Astrocyte (in vitro differentiated cells and primary cell): ENCODE data around the gene NET1. TPM values are rescaled to one million over a fixed set of nuclear protein-coding genes. Genes with fewer than 3 reads are reported as not detected.

Experiments used
- DNase-seq: peaks from one replicate; pipeline ENCODE4 v3.0.0-alpha.2; 2010; ENCODE audit warnings: low read depth
- FAIRE-seq: peaks from 2 replicates; lab custom pipeline; 2011; peaks lifted over from hg19 to GRCh38; lab: Jason Lieb, UNC
- H2AFZ ChIP-seq: 2 replicates; pipeline ENCODE4 v1.6.0; 2012; ENCODE audit warnings: low read depth, low read length, inconsistent platforms
- H3K27ac ChIP-seq: 2 replicates; pipeline ENCODE4 v1.5.1; 2011; ENCODE audit warnings: low read depth, low read length, inconsistent platforms
- H3K27me3 ChIP-seq: 2 replicates; pipeline ENCODE4 v1.6.0; 2011; ENCODE audit warnings: low read length, inconsistent platforms; ENCODE audit not compliant: insufficient read depth
- H3K36me3 ChIP-seq: 2 replicates; pipeline ENCODE4 v1.5.1; 2011; ENCODE audit warnings: low read length, inconsistent platforms; ENCODE audit not compliant: insufficient read depth
- H3K4me1 ChIP-seq: 2 replicates; pipeline ENCODE4 v1.5.1; 2011; ENCODE audit warnings: low read length, inconsistent platforms; ENCODE audit not compliant: insufficient read depth
- H3K4me2 ChIP-seq: 2 replicates; pipeline ENCODE4 v1.6.0; 2012; ENCODE audit warnings: low read length, inconsistent platforms
- H3K4me3 ChIP-seq: 2 replicates; pipeline ENCODE4 v1.5.1; 2011; ENCODE audit warnings: low read depth, mild to moderate bottlenecking, low read length, inconsistent platforms; ENCODE audit not compliant: insufficient read depth
- H3K79me2 ChIP-seq: 2 replicates; pipeline ENCODE4 v1.6.0; 2012; ENCODE audit warnings: mild to moderate bottlenecking, low read length, inconsistent platforms; ENCODE audit not compliant: insufficient read depth
- H3K9ac ChIP-seq: 2 replicates; pipeline ENCODE4 v1.6.0; 2012; ENCODE audit warnings: mild to moderate bottlenecking, low read length, inconsistent platforms
- H3K9me3 ChIP-seq: 2 replicates; pipeline ENCODE4 v1.5.1; 2012; ENCODE audit warnings: low read depth, mild to moderate bottlenecking, low read length, inconsistent platforms; ENCODE audit not compliant: insufficient read depth
- H4K20me1 ChIP-seq: 2 replicates; pipeline ENCODE4 v1.6.0; 2012; ENCODE audit warnings: low read length, inconsistent platforms; ENCODE audit not compliant: insufficient read depth
- H3K27ac Mint-ChIP-seq: one replicate; pipeline ENCODE4 v1.8.0; 2021; ENCODE audit warnings: mild to moderate bottlenecking, mixed read lengths; ENCODE audit not compliant: unreplicated experiment
- H3K27me3 Mint-ChIP-seq: one replicate; pipeline ENCODE4 v1.8.0; 2021; ENCODE audit warnings: low read depth, mixed read lengths; ENCODE audit not compliant: unreplicated experiment
- H3K36me3 Mint-ChIP-seq: one replicate; pipeline ENCODE4 v1.8.0; 2021; ENCODE audit warnings: low read depth, mixed read lengths; ENCODE audit not compliant: unreplicated experiment
- H3K4me1 Mint-ChIP-seq: one replicate; pipeline ENCODE4 v1.8.0; 2021; ENCODE audit warnings: low read depth, mixed read lengths; ENCODE audit not compliant: unreplicated experiment
- H3K4me3 Mint-ChIP-seq: one replicate; pipeline ENCODE4 v1.8.0; 2021; ENCODE audit warnings: mild to moderate bottlenecking, moderate library complexity, mixed read lengths; ENCODE audit not compliant: unreplicated experiment
- H3K9me3 Mint-ChIP-seq: one replicate; pipeline ENCODE4 v1.8.0; 2021; ENCODE audit warnings: mild to moderate bottlenecking, mixed read lengths; ENCODE audit not compliant: unreplicated experiment
- EZH2 ChIP-seq: IDR thresholded peaks from 2 replicates; pipeline ENCODE4 v1.6.1; 2012; ENCODE audit warnings: mild to moderate bottlenecking, low read length, inconsistent platforms; ENCODE audit not compliant: insufficient read depth
- total RNA-seq: library from RNA; stranded (reverse); gene quantifications from 2 replicates; pipeline ENCODE4 v1.2.1, GENCODE V29; 2021
- TF ChIP-seq, protein P1 (sequence below): IDR thresholded peaks from 2 replicates; pipeline ENCODE4 v1.5.1; 2011; ENCODE audit warnings: low read depth, mild to moderate bottlenecking, inconsistent platforms, low read length, moderate library complexity; ENCODE audit not compliant: insufficient read depth

NET1 gene
- total RNA-seq, 1 donor from 2014 or later: 43.5 TPM

- Histone ChIP-seq H3K27me3 (no peaks in the 10 kb centered on the region), H2AFZ (no peak overlapping the region), H3K79me2 (peaks cover 63% of the 10 kb centered on the region), H3K36me3 (peaks cover 21% of the 10 kb centered on the region), H3K9ac (peak overlapping the region; percentile 66), H3K9me3 (no peaks in the 10 kb centered on the region), H3K4me1 (peaks cover 11% of the 10 kb centered on the region), H3K4me2 (peak overlapping the region; percentile 88), H3K4me3 (peak overlapping the region; percentile 87), H3K27ac (peak overlapping the region; percentile 67), H4K20me1 (peaks cover 7% of the 10 kb centered on the region)
- FAIRE-seq (no peak), DNase-seq (no peak)
- H3K4me1 Mint-ChIP-seq: peaks cover 8% of the 10 kb centered on the region
- H3K36me3 Mint-ChIP-seq: peaks cover 8% of the 10 kb centered on the region
- H3K27ac Mint-ChIP-seq: peak overlapping the region; percentile 42
- H3K9me3 Mint-ChIP-seq: no peaks in the 10 kb centered on the region
- H3K27me3 Mint-ChIP-seq: no peaks in the 10 kb centered on the region
- no peak for TF ChIP-seq EZH2
- TF ChIP-seq, protein P1, sequence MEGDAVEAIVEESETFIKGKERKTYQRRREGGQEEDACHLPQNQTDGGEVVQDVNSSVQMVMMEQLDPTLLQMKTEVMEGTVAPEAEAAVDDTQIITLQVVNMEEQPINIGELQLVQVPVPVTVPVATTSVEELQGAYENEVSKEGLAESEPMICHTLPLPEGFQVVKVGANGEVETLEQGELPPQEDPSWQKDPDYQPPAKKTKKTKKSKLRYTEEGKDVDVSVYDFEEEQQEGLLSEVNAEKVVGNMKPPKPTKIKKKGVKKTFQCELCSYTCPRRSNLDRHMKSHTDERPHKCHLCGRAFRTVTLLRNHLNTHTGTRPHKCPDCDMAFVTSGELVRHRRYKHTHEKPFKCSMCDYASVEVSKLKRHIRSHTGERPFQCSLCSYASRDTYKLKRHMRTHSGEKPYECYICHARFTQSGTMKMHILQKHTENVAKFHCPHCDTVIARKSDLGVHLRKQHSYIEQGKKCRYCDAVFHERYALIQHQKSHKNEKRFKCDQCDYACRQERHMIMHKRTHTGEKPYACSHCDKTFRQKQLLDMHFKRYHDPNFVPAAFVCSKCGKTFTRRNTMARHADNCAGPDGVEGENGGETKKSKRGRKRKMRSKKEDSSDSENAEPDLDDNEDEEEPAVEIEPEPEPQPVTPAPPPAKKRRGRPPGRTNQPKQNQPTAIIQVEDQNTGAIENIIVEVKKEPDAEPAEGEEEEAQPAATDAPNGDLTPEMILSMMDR: no peak
- peak overlapping the region; percentile 91 for H3K4me3 Mint-ChIP-seq
Observed at GRCh38 chr10:5449227-5449626, 36.9 kb downstream of the NET1 start.

GRCh38 chr10:5449823-5450222, 37.5 kb downstream of the NET1 start:
- H3K4me3 ChIP-seq: no peak overlapping the region
- Mint-ChIP-seq H3K4me3 (peak overlapping the region; percentile 79), H3K4me1 (peaks cover 8% of the 10 kb centered on the region), H3K27me3 (no peaks in the 10 kb centered on the region), H3K9me3 (no peaks in the 10 kb centered on the region), H3K27ac (peak overlapping the region; percentile 93), H3K36me3 (peaks cover 11% of the 10 kb centered on the region)
- H3K9ac ChIP-seq: peak overlapping the region; percentile 66
- TF ChIP-seq, protein P1: no peak
- TF ChIP-seq EZH2: no peak
- peaks cover 7% of the 10 kb centered on the region for H4K20me1 ChIP-seq
- H3K79me2 ChIP-seq: peaks cover 63% of the 10 kb centered on the region
- no peak overlapping the region for H2AFZ ChIP-seq
- H3K9me3 ChIP-seq: no peaks in the 10 kb centered on the region
- H3K27ac ChIP-seq: peak overlapping the region; percentile 67
- H3K27me3 ChIP-seq: no peaks in the 10 kb centered on the region
- DNase-seq (peak; percentile 83), FAIRE-seq (no peak)
- H3K36me3 ChIP-seq: peaks cover 27% of the 10 kb centered on the region
- H3K4me1 ChIP-seq: peaks cover 11% of the 10 kb centered on the region
- peak overlapping the region; percentile 88 for H3K4me2 ChIP-seq

GRCh38 chr10:5450605-5451384, 38.4 kb downstream of the NET1 start:
- Mint-ChIP-seq H3K27me3 (no peaks in the 10 kb centered on the region), H3K9me3 (no peaks in the 10 kb centered on the region), H3K27ac (no peak overlapping the region), H3K4me1 (peaks cover 8% of the 10 kb centered on the region), H3K36me3 (peaks cover 11% of the 10 kb centered on the region), H3K4me3 (peak overlapping the region; percentile 50)
- TF ChIP-seq EZH2: no peak
- TF ChIP-seq, protein P1: no peak
- peaks cover 63% of the 10 kb centered on the region for H3K79me2 ChIP-seq
- H3K36me3 ChIP-seq: peaks cover 36% of the 10 kb centered on the region
- H3K27ac ChIP-seq: no peak overlapping the region
- no peaks in the 10 kb centered on the region for H3K27me3 ChIP-seq
- DNase-seq (no peak), FAIRE-seq (no peak)
- H3K4me3 ChIP-seq: no peak overlapping the region
- H3K4me2 ChIP-seq: no peak overlapping the region
- no peaks in the 10 kb centered on the region for H3K9me3 ChIP-seq
- peaks cover 7% of the 10 kb centered on the region for H4K20me1 ChIP-seq
- H3K4me1 ChIP-seq: peaks cover 11% of the 10 kb centered on the region
- H2AFZ ChIP-seq: no peak overlapping the region
- H3K9ac ChIP-seq: no peak overlapping the region
